HG02840 (cell line): ENCODE data around the gene CCDC187.

ENCODE experiments used
- ATAC-seq: cut with Tn5 transposase; IDR thresholded peaks from one replicate; pipeline ENCODE4 v1.9.1; 2021; ENCODE audit warnings: mild to moderate bottlenecking, moderate library complexity, moderate number of reproducible peaks; ENCODE audit not compliant: unreplicated experiment, low FRiP score

Gene CCDC187

DNA sequence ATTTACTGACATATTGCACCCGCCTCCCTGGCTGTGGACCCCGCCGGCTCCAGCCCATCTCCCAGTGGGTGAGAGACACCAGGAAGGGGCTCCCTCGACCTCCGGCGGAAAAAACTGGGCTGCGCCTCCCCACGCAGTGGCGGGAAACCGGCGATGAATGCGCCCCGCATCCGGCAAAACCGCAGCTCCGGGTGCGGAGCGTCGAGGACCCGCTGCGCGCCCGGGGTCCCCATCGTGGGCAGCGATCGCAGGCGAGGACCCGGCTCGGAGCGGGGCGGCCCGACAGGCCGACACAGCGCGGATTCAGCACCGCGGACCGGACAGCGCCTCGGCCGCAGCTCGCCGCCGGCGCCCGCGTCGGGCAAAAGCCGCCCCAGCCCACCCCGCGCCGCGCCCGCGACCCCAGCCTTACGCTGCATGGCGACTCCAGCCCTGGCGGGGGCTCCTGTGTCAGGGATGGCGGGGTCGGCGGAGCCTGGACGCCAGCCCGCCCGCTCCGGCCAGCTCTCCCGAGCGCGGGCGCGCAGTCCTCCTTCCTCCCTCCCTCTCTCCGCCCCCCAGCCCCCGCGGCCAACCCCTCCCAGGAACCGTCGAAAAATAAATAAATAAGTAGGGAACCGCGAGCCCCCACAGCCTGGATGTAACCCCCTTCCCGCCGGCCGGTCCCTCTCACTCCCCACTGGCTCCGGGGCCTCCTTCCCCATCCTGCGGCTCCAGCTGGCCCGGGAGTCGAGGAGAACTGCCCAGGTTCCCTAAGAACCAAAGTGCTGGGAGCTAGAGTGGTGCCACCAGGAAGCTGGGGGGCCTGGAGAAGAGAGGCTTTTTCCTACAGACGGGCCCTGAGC is 102.1 kb downstream of the CCDC187 start:
- no peak for ATAC-seq

DNA sequence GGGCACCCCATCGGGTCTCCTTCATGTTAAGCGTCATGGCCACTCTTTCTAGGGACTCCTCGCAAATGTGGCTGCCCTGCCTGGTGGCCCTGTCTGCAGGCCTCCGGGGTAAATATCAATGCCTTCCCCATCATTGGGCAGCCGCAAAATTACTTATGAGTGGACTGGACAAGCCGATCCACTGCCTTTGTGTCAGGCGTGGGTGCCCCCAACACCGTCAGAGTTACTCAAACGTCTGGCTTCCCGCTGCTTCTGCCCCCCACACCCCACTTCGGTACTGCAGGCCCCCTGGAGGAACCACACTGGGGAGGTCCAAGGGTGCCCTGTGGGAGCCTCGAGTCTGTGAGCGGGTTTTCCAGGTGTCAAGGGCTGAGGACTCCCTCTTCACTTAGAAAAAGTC is 102.7 kb downstream of the CCDC187 start:
- no peak for ATAC-seq

DNA sequence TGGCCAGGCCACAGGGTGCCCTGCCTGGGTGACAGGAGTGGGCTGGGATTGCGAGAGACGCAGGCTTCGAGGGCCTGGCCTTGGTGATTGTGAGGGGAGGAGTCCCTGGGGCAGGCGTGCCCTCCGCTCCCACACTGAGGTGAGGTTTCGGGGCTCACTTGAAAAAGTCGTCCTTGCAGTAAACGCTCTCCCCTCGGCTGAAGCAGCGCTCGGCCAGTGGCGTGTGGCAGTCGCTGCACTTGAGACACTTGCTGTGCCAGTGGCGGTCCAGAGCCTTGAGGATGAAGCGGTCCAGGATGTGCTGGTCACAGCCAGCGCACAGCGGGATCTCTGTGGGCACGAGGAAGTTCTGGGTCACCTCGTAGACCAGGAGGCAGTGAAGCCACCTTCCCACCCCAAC is 103.5 kb downstream of the CCDC187 start:
- ATAC-seq, result no peak
